ENCODE measurements around the gene XYLT1. TPM values are rescaled to one million over a fixed set of nuclear protein-coding genes. Genes with fewer than 3 reads are reported as not detected.

The XYLT1 gene
- polyA plus RNA-seq, 5 donors: 4.9 to 7.2 (median 6.4) TPM

- peak; percentile 49 to 52 for DNase-seq
Measured at GRCh38 chr16:17205279-17206211, 265.2 kb downstream of the XYLT1 start.

DNA sequence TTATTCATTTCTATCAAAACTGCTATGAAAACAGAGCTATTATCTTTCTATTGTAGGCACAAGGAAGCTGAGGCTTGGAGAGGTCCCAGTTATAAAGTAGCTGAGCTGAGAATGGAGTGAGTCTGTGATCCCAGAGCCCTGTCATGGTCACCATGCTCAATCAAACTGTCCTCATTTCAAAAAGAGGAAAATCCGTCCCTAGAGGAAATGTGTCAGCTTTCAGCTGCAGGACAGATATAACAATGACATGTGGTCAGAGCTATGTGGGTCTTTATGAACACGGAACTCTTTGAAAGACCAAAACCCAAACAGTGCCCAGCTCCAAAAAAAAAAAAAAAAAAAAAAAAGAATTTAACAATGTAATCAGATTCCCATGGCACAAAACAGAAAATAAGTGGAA, 266.1 kb downstream of the XYLT1 start:
- peak in 1 of 2 donors; percentile 6 for DNase-seq

- no peak for DNase-seq
Measured at GRCh38 chr16:17204206-17204605, 266.6 kb downstream of the XYLT1 start.

- no peak for DNase-seq
Measured at GRCh38 chr16:17203424-17203823, 267.3 kb downstream of the XYLT1 start.

DNA sequence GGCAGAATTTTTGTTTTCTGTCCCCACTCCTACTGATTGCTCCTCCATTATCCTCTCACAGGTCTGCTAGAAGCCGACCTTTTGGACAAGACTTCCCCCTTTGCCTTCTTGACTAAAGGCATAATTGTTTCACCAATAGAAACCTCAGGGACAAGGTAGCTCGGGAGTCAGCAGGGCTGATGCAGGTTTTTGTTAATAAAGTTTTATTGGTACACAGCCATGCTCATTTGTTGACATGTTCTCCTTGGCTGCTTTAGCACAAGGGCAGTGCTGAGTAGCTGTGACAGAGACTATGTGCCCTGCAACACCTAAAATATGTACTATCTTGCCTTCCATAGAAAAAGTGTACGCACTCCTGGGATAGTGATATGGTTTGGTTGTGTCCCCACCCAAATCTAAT, 271.6 kb downstream of the XYLT1 start:
- no peak for DNase-seq

- no peak for DNase-seq
Measured at GRCh38 chr16:17196526-17196925, 274.2 kb downstream of the XYLT1 start.

DNA sequence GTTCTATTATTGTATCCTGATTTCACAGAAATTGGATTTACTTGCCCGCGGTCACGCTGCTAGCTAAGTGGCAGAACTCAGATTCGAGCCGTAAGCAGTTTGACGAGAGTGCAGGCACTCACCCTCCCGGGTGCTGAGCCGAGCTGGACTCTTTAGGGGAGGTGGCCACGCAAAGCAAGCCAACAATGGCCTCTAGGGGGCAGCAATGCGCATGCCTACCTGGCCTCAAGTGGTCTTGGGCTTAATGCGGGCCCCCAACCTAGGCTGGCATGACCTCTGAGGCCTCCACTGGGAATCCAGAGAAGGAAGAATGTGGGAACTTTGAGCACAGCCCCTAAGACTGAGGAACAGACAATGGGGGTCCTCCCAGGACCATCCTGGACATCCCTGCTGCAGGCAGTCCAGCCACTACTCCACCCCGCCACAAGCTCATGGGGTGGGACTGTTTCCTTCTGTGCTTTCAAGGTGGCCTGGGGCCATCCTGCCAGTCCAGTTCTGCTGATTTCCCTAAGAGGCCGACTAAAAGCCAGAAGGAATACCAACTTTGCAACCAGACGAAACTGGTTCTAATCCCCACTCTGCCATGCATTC, 276.5 kb downstream of the XYLT1 start:
- DNase-seq: peak in 1 of 2 donors; percentile 25

- DNase-seq: no peak
Measured at GRCh38 chr16:17193566-17194100, 277.1 kb downstream of the XYLT1 start.

DNA sequence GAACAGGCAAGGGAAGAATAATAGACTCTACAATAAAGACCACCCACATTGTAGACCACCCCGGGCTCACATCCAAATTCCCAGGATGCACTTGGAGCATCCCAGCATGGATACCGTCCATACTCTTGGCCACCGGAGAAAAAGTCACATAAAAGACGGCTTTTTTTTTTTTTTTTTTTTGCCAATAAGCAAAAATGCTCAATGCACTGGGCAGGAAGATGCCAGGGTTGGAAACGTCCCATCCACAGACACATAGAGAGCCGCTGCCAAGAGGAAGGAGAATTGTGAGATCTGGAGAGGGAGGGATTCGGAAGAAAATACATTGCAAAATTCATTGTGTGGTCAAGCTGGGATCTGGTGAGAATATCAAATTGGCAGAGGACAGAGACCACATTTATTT, 286.7 kb downstream of the XYLT1 start:
- DNase-seq: no peak

DNA sequence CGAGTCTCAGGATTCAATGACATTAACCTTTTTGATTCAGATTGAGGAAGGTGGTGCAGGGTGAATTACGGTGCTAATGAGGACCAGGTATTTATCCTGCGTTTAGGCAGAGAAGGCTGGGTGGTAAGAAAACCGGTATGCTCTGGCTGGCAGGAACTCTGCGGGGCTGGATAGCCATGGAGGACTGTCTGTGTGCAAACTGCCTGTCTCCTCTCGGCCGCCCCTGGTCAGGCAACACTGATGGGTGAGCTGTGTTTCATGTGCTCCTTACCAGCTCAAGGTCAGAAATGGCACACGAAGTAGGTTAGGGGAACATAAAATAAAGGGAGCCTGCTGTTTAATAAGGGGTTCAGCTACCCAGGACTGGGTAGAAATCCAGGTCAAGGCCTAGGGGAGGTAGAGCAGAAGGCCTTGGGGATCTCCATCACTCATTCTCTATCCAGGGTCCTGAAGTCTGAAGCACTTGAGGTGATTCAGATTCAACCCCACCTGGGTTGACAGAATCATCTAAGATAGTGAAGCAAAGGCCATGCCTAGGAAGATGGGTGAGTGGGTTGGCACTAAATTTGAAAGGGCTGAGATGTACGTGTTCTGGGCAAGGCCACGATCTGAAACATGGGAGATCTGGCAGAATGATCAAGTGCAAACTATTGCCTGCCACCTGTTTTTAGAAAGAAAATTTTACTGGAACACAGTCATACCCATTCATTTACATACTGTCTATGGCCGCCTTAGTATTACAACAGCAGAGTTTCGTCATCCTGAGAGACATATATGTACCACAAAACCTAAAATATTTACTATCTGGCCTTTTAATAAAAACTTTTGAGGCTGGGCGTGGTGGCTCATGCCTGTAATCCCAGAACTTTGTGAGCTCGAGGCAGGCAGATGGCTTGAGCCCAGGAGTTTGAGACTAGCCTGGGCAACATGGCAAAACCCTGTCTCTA, 292.5 kb downstream of the XYLT1 start:
- DNase-seq: no peak

DNA sequence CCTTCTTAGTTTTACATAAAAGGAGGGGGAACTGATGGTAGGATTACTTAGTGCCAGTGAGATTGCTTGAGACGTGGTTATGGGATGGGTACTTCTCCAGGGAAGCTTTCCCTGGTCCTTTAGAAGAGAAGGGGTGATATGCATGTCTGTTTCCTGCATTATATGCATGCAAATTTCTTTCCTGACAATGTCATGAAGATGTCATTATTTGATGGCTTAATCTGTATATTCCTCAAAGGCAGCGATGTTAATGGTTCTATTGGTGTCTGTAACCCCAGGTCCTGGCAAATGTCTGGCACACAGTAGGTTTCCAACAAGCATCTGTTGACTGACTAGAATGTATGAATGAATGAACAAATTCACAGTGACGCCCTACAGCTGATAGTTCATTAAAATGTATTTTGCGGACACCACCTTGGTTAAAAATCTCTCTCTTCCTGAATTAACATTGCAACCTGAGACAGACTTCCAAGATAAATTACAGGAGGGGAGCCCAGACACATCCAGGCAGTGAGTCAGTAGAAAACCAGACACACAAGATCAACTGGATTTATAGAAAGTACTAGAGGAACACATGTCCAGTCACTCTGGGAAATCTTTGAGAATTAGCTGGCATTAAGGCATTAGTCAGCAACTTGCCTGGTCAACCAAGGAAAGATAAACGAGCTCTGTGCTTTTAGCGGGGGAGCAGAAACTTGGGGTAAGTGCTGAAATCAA, 293.4 kb downstream of the XYLT1 start:
- DNase-seq: no peak

DNA sequence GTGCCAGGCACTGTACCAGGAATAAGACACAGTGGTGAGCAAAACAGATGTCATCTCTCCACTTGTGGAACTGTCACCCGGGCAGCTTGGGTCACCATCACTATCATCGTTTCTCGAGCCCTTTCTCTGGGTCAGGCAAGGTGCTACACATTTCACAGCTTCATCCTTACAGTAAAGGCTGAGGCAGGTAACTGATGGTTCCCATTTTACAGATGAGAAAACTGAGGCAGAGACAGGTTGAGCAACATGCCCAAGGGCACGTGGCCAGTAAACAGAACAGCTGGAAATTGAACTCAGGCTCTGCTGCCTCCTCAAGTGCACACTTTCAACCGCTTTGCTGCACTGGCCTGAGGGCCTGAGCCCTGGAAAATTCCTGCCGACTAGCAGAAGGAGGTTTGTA, 294.6 kb downstream of the XYLT1 start:
- DNase-seq: no peak

DNA sequence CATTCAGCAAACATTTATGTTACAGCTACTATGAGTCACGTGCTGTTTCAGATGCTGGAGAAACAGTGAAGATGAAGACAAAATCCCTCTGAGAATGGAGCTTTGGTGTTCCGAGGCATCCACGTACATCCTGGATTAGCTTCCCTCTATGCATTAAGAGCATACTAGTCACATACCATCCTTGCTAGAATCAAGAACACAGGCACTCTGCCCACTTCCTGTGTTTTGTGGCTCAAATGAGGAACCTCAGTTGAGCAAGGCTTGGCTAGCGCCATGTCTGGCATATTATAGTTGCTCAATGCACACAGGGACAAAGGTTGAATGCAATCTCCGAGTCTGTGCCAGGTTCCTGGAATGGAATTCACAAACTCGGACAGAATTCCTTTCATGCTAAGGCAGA, 297.5 kb downstream of the XYLT1 start:
- no peak for DNase-seq

GRCh38 chr16:17171250-17172143, 299.3 kb downstream of the XYLT1 start:
- DNase-seq: no peak

GRCh38 chr16:17170435-17170834, 300.3 kb downstream of the XYLT1 start:
- DNase-seq: no peak

GRCh38 chr16:17168181-17168580, 302.6 kb downstream of the XYLT1 start:
- no peak for DNase-seq

DNA sequence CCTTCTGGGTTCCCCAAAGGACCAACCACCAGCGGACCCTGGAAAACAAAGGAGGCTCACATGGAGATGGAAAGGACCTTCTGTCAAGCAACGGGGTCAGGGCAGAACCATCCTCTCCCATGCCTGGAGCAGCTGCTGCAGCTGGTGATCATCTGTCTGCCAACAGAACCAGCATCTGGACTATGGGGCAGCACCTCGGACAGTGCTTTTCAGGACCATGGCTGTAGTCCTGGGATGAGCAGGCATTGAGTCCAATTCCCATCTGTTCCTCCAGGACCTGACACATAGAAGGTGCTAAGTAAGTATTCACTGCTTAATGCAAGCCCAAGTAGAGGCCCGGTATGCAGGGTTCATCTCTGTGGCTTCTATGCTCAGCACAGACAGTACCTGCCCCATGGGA, 304.7 kb downstream of the XYLT1 start:
- DNase-seq: no peak

DNA sequence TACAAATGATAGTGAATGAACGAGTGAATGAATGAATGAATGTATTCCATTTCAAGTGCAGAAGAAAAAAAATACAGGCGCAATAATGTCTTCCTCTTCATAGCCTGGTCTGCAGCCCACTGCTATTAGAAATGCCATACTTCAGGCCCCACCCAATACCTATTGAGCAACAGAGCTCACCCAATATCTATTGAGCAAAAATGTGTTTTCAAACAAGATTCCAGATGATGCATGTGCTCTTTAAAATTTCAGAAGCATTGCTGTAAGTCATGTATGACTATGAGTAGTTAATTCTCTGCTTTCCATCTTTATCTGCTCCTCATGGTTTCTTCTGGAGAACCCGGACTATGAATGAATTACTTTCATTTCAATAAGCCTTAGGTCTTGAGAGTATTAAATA, 308.2 kb downstream of the XYLT1 start:
- DNase-seq: no peak

GRCh38 chr16:17160920-17161431, 309.8 kb downstream of the XYLT1 start:
- no peak for DNase-seq
